BLaER1 (cell line): Measurements from ENCODE around the gene LBHD2.
"Not testable (repeated sequence)": the region's sequence is repeated elsewhere in the genome, so short reads cannot be mapped to it uniquely, and the experiment has no call there.

ENCODE experiments used
- H3K27ac ChIP-seq: shearing (Covaris generic); formaldehyde crosslinking; 2 replicates; pipeline ENCODE4 v1.8.1; 2022
- H3K27me3 ChIP-seq: shearing (Covaris generic); formaldehyde crosslinking; 2 replicates; pipeline ENCODE4 v1.8.1; 2022
- H3K36me3 ChIP-seq: shearing (Covaris generic); formaldehyde crosslinking; 2 replicates; pipeline ENCODE4 v1.8.1; 2022
- H3K4me1 ChIP-seq: shearing (Covaris generic); formaldehyde crosslinking; 2 replicates; pipeline ENCODE4 v1.8.1; 2022
- H3K4me2 ChIP-seq: shearing (Covaris generic); formaldehyde crosslinking; 2 replicates; pipeline ENCODE4 v1.8.1; 2022
- H3K4me3 ChIP-seq: shearing (Covaris generic); formaldehyde crosslinking; 2 replicates; pipeline ENCODE4 v1.8.1; 2022
- H3K9ac ChIP-seq: shearing (Covaris generic); formaldehyde crosslinking; 2 replicates; pipeline ENCODE4 v1.8.1; 2022
- H3K9me3 ChIP-seq: shearing (Covaris generic); formaldehyde crosslinking; 2 replicates; pipeline ENCODE4 v1.8.1; 2022
- H4K20me1 ChIP-seq: shearing (Covaris generic); formaldehyde crosslinking; 2 replicates; pipeline ENCODE4 v1.8.1; 2022
- Cebpa-rat ChIP-seq: shearing (Covaris generic); IDR thresholded peaks from 2 replicates; pipeline ENCODE4 v1.8.1; 2022

LBHD2 gene

DNA sequence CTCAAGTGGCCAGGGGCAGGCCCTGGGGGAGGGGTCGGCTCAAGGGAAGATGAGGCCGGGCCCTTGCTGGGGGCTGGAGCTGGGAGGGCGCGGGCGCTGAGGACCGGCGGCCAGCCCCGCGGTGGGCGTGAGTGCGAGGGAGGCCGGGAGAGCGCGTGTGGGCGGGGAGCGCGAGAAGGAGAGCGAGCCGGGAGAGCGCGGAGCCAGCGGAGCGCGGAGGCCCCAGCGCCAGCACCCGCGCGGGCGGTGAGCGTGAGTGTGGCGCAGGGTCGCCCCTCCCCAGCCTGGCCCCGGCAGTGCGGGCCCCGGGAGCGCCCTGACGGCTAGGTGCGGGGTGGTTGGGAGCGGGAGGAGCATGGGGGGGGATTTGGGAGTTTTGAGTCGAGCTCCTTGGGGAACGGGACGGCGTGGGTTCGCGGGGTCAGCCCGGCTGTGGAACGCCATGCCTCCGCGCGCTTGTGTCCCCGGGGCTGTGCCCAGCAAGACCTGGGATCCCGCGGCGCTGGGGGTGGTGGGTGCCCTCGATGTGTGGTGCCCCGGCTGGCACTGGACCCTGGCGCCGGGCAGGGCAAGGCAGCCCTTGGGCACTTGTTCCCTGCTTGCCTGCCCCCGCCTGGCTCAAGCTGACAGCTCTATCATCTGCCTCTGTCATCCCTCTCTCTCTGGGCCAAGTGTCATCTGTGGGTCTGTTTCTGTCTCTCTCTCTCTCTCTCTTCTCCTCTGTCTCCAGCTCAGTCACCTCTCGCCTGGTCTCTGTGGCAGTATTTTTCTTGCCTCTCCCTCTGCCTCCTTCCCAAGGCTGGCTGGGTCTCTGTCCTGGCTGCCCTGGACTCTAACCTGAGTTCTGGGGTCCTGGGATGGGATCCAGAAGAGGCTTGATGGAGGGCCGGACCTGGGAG lies at the start of gene LBHD2:
Gene LBHD2, plus strand, starts transcription at position 190 of the 899 bp plus-strand sequence. CDS start 1,803 bp downstream, outside the sequence.
- no peak within 1 kb of the TSS for H3K9ac ChIP-seq
- no peaks in the 10 kb centered on the region for H3K27me3 ChIP-seq
- no peak within 1 kb of the TSS for H3K27ac ChIP-seq
- H3K4me3 ChIP-seq: no peak within 1 kb of the TSS
- no peaks in the 10 kb centered on the region for H4K20me1 ChIP-seq
- peaks cover 16% of the 10 kb centered on the region for H3K4me1 ChIP-seq
- no peak within 1 kb of the TSS for H3K4me2 ChIP-seq
- no peaks in the 10 kb centered on the region for H3K36me3 ChIP-seq
- no peaks in the 10 kb centered on the region for H3K9me3 ChIP-seq
- TF ChIP-seq Cebpa-rat: no peak

DNA sequence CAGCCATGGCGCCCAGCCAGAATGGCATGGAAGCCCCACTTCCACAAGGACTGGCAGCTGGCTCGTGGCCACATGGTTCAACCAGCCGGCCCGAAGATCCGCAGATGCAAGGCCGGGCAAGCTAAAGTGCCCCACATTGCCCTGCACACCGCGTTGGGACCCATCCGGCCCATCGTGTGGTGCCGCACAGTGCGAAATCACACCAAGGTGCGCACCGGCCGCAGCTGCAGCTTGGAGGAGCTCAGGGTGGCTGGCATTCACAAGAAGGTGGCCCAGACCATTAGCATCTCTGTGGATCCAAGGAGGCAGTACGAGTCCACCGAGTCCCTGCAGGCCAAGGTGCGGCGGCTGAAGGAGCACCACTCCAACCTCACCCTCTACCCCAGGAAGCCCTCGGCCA lies 42.5 kb upstream of the LBHD2 start:
- H3K9ac ChIP-seq: no peak overlapping the region
- H3K4me3 ChIP-seq: no peak overlapping the region
- peaks cover 22% of the 10 kb centered on the region for H4K20me1 ChIP-seq

DNA sequence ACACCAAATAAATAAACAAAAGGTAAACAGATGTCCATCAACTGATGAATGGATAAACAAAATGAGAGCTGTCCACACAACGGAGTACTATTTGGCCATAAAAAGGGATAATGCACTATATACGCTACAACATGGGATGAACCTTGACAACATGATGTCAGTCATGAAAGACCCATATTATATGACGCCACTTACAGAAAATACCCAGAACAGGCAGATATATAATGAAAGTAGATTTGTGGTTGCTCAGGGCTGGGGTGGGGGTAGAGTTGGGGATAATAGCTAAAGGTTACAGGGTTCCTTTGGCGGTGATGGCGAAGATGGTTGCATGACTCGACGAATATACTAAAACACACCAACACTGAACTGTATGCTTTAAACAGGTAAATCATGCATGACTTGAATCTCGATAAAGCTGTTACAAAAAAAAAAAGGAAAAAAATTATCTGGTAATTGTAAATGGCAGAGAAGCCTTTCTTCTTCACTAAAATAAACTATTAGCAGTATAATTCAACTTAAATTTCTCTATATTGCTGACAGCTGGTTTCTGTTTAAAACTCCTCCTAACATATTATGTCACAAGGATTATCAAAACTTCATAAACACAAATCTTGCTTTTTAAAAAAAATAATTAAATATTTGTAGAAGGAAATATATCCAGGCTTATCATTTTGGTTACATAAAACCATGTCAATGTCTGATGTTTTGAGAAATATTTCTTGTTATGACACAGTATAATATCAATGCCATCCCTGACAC lies 40.6 kb upstream of the LBHD2 start:
- H3K4me2 ChIP-seq: no peak overlapping the region
- peaks cover 20% of the 10 kb centered on the region for H3K9me3 ChIP-seq
- peaks cover 22% of the 10 kb centered on the region for H4K20me1 ChIP-seq
- H3K27ac ChIP-seq: no peak overlapping the region
- H3K27me3 ChIP-seq: no peaks in the 10 kb centered on the region
- no peak overlapping the region for H3K9ac ChIP-seq
- H3K4me1 ChIP-seq: peaks cover 30% of the 10 kb centered on the region
- H3K36me3 ChIP-seq: peaks cover 6% of the 10 kb centered on the region; the same call in 1 of the 2 replicates
- H3K4me3 ChIP-seq: no peak overlapping the region
- TF ChIP-seq Cebpa-rat: no peak

More for the DNA sequence above, 42.5 kb upstream of the LBHD2 start:
- peaks cover 30% of the 10 kb centered on the region for H3K4me1 ChIP-seq
- H3K27me3 ChIP-seq: no peaks in the 10 kb centered on the region
- peaks cover 20% of the 10 kb centered on the region for H3K9me3 ChIP-seq
- H3K36me3 ChIP-seq: peaks cover 6% of the 10 kb centered on the region; the same call in 1 of the 2 replicates
- H3K27ac ChIP-seq: no peak overlapping the region
- H3K4me2 ChIP-seq: no peak overlapping the region; the same call in 1 of the 2 replicates
- TF ChIP-seq Cebpa-rat: no peak

DNA sequence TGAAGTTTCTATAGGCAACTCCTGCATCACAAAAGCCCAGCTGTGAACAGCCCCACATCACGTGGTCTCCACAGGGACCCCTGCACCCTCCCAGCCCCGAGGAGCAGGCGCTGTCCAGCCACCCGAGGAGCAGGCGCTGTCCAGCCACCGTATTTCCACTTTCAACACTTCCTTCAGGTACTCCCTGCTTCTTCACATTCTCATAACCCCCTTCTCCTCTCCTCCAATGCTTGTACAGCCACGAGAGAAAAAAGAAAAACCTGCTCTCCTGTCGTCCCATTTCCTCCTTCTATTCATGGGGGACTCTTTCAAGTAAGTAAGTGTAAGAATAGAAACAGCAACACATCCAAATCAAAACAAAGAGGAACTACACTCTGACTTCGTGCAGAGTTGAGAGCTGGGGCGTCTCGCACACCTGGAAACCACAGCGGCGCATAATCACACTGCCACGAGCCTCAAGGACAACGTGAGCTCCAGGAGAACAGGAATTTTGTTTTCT lies 38.6 kb upstream of the LBHD2 start:
- Histone ChIP-seq H3K9me3 (peaks cover 16% of the 10 kb centered on the region), H3K27ac (no peak overlapping the region), H3K4me2 (peak overlapping the region; percentile 84), H3K4me1 (peaks cover 30% of the 10 kb centered on the region), H3K36me3 (peaks cover 6% of the 10 kb centered on the region; the same call in 1 of the 2 replicates), H3K4me3 (peak overlapping the region; percentile 18; the same call in 1 of the 2 replicates), H3K9ac (0 out of 2 replicates have a peak overlapping the region, but pooled peaks have one; percentile 22), H3K27me3 (no peaks in the 10 kb centered on the region), H4K20me1 (peaks cover 22% of the 10 kb centered on the region)
- TF ChIP-seq Cebpa-rat: no peak

DNA sequence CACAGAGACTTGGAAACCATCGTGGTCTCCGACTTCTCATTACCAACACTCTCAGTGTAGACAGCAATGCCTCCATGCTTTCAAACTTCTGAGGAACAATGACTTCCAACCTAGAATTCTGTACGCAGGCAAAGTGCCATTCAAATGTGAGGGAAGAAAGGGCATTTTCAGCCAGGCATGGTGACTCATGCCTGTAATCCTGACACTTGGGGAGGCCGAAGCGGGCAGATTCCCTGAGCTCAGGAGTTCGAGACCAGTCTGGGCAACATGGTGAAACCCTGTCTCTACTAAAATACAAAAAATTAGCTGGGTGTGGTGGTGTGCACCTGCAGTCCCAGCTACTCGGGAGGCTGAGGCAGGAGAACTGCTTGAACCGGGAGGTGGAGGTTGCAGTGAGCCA lies 36.6 kb upstream of the LBHD2 start:
- not testable (repeated sequence) for H3K9me3 ChIP-seq, H3K27ac ChIP-seq, H3K9ac ChIP-seq, H3K36me3 ChIP-seq, H3K4me3 ChIP-seq, H3K4me2 ChIP-seq, H3K27me3 ChIP-seq
- peaks cover 24% of the 10 kb centered on the region for H3K4me1 ChIP-seq
- peaks cover 22% of the 10 kb centered on the region for H4K20me1 ChIP-seq

DNA sequence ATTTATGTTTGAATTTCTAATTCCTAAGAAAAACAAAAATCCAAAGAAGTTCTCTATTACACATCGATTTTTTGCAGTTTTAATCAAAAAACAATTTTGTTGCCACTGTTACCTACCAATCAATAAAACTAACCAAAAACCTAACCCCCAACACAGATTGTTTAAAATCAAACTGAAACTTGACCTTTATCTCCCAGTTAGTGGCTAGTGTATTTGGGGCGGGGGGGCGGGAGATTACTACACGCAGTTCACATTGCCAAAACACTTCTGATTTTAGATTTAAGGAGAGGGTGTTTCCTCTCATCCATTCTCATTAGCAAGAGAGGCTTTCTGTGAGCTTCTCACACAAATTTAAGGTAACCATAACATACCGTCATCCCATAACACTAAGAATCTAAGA lies 33.1 kb upstream of the LBHD2 start:
- Histone ChIP-seq H3K27me3 (peaks cover 11% of the 10 kb centered on the region), H3K36me3 (no peaks in the 10 kb centered on the region), H3K4me3 (no peak overlapping the region), H3K4me2 (no peak overlapping the region), H3K4me1 (peaks cover 14% of the 10 kb centered on the region), H4K20me1 (peaks cover 13% of the 10 kb centered on the region), H3K9me3 (no peaks in the 10 kb centered on the region), H3K9ac (no peak overlapping the region), H3K27ac (no peak overlapping the region)
- no peak for TF ChIP-seq Cebpa-rat

DNA sequence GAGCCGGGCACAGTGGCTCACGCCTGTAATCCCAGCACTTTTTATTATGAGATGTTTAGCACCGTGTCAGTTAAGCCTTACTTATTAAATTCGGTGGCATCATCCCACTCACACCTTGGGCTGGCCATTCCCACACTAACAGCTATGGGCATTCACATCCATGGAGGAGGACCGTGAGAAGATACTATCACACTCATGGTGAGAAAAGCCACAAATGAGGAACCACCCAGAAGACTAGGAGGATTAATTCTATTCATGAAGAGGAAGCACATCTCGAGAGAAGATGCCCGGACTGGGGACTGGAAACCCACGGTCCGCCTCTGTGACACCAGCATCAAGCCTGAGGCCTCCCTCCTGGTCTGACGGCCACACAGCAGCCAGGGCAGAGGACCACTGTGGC lies 31.6 kb upstream of the LBHD2 start:
- H3K4me1 ChIP-seq: peaks cover 15% of the 10 kb centered on the region
- H3K27me3 ChIP-seq: peaks cover 25% of the 10 kb centered on the region
- H4K20me1 ChIP-seq: 0 out of 2 replicates have a peak, but pooled peaks cover 9% of the 10 kb centered on the region
- H3K9me3 ChIP-seq: no peaks in the 10 kb centered on the region
- no peak overlapping the region for H3K4me3 ChIP-seq
- TF ChIP-seq Cebpa-rat: no peak
- no peaks in the 10 kb centered on the region for H3K36me3 ChIP-seq
- H3K4me2 ChIP-seq: no peak overlapping the region
- no peak overlapping the region for H3K9ac ChIP-seq
- no peak overlapping the region for H3K27ac ChIP-seq

DNA sequence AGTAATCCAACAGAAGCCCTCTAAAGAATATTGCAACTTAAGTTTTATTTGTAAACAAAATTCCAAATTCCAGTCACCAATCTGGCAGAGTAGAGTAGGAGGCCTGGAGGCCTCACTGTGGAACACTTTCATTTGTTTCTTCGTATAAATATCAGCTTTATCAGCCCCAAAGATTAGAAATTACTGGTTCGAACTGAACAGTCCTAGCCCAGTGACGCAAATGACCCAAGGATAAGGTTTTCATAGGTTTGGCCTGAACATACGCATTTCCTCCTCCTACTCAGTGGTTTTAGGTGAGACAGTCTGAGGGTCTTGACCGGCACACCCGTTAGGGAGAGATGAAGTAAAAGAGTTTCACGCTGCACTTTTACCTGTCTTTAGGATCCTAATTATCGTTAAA lies 28.3 kb upstream of the LBHD2 start:
- Histone ChIP-seq H3K27ac (no peak overlapping the region), H3K9me3 (peaks cover 4% of the 10 kb centered on the region; the same call in 1 of the 2 replicates)

DNA sequence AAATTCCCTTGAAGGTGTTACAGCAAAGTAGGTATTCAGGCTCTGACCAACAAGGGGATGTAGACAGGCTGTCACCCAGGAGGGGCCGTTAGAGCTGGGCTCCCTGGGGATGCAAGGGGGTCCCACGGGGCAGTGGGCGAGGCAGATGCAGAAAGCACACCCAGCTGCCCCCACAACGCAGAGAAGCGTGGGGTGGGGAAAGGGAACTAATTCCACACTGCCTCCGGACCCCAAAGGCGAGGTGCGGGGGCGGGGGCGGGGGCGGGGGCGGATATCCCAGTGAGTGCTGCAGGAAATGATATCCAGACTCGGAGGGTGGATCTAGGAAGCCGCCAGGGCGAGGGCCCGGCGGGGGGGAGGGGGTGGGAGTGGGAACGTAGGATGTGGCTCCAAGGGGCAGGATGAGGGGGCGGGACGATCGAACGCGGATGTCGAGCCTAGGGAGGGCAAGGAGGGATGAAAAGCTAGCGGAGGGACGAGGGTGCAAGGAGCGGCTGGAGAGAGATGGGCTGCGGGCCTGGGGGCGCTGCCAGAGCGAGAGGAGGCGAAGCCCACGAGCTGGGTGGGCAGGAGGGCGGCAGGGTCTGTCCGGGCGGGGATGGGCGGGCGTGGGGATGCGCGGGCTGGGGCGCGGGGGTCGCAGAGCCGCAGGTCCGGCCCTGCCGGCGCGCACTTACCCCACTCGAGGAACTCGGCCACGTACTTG lies 27.5 kb upstream of the LBHD2 start:
- H3K27ac ChIP-seq: 0 out of 2 replicates have a peak overlapping the region, but pooled peaks have one; percentile 38
- H3K4me2 ChIP-seq: peak overlapping the region; percentile 78
- peaks cover 4% of the 10 kb centered on the region; the same call in 1 of the 2 replicates for H3K9me3 ChIP-seq
- peak overlapping the region; percentile 74 for H3K9ac ChIP-seq
- H3K4me1 ChIP-seq: peaks cover 15% of the 10 kb centered on the region
- TF ChIP-seq Cebpa-rat: no peak
- H3K36me3 ChIP-seq: no peaks in the 10 kb centered on the region
- 0 out of 2 replicates have a peak, but pooled peaks cover 9% of the 10 kb centered on the region for H4K20me1 ChIP-seq
- H3K27me3 ChIP-seq: peaks cover 37% of the 10 kb centered on the region
- H3K4me3 ChIP-seq: peak overlapping the region; percentile 75

More for the DNA sequence above, 28.3 kb upstream of the LBHD2 start:
- Histone ChIP-seq H3K9ac (no peak overlapping the region), H3K36me3 (no peaks in the 10 kb centered on the region), H3K4me2 (peak overlapping the region; percentile 55), H4K20me1 (0 out of 2 replicates have a peak, but pooled peaks cover 9% of the 10 kb centered on the region), H3K27me3 (peaks cover 37% of the 10 kb centered on the region), H3K4me1 (peaks cover 15% of the 10 kb centered on the region), H3K4me3 (no peak overlapping the region)
- TF ChIP-seq Cebpa-rat: no peak
